Gastroesophageal sphincter (tissue), 3 donors: ENCODE data around the gene TANC1.

Experiments used
- POLR2A ChIP-seq, 2 donors: fragments of 450-650 bp; IDR thresholded peaks; one replicate each; pipeline ENCODE4 v1.6.1; 2017; ENCODE audit warnings: antibody characterized with exemption in 2 of 2, mild to moderate bottlenecking in 2 of 2, moderate library complexity in 1 of 2
- POLR2AphosphoS5 ChIP-seq: sonication (generic); formaldehyde crosslinking; IDR thresholded peaks from one replicate; pipeline ENCODE4 v1.6.1; 2017; ENCODE audit warnings: antibody characterized with exemption
- TF ChIP-seq, protein P1 (sequence below), 4 experiments: fragments of 200-600 bp in 2 of 4; fragments of 450-650 bp in 2 of 4; sonication (generic) in 1 of 4; IDR thresholded peaks; one replicate each; pipeline ENCODE4 v1.5.1; 2017 to 2019; ENCODE audit warnings: antibody characterized with exemption in 4 of 4, mild to moderate bottlenecking in 2 of 4, moderate library complexity in 2 of 4

DNA sequence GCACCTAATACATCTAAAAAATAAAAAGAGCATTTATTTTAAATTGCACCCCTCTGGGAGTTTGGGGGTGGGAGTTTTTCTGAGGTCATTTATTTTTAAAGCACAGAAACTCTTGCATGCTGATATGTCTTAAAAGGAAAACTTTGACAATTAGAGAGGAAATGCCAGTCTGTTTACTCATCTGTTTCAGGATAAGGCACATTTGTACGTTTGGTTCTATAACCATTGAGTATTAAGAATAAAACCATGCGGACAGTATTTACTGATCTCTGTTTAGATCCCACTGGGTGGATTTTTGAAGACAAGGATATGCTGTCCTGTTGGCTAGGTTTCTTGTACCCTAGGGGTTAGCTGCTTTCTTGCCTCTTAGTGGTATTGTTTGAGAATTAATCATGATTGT is 122.9 kb downstream of the TANC1 start:
- TF ChIP-seq POLR2AphosphoS5 (no peak), POLR2A (IDR thresholded peaks at IDR 0.05) (no peak)
- TF ChIP-seq, protein P1, sequence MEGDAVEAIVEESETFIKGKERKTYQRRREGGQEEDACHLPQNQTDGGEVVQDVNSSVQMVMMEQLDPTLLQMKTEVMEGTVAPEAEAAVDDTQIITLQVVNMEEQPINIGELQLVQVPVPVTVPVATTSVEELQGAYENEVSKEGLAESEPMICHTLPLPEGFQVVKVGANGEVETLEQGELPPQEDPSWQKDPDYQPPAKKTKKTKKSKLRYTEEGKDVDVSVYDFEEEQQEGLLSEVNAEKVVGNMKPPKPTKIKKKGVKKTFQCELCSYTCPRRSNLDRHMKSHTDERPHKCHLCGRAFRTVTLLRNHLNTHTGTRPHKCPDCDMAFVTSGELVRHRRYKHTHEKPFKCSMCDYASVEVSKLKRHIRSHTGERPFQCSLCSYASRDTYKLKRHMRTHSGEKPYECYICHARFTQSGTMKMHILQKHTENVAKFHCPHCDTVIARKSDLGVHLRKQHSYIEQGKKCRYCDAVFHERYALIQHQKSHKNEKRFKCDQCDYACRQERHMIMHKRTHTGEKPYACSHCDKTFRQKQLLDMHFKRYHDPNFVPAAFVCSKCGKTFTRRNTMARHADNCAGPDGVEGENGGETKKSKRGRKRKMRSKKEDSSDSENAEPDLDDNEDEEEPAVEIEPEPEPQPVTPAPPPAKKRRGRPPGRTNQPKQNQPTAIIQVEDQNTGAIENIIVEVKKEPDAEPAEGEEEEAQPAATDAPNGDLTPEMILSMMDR (IDR thresholded peaks at IDR 0.05): no peak
